Ovary (tissue), 9 donors: ENCODE measurements around the gene NKX1-1. TPM values are rescaled to one million over a fixed set of nuclear protein-coding genes. Genes with fewer than 3 reads are reported as not detected.

Experiments
- DNase-seq, 5 donors: peaks; one replicate each; pipeline ENCODE4 v3.0.0-alpha.2; 2019 to 2020
- H3K27ac ChIP-seq, 2 donors: fragments of 200-600 bp; one replicate each; pipeline versions ENCODE4 v1.5.1 to v1.8.0; 2019 to 2022
- H3K27me3 ChIP-seq: fragments of 200-600 bp; one replicate; pipeline ENCODE4 v1.8.0; 2022
- H3K36me3 ChIP-seq: fragments of 200-600 bp; sonication (generic); one replicate; pipeline ENCODE4 v1.5.1; 2019
- H3K4me1 ChIP-seq: one replicate; pipeline ENCODE4 v1.8.1; 2013; ENCODE audit warnings: mild to moderate bottlenecking, moderate library complexity; ENCODE audit not compliant: insufficient read depth
- H3K4me3 ChIP-seq: fragments of 200-600 bp; sonication (generic); one replicate; pipeline ENCODE4 v1.5.1; 2017
- H3K9me3 ChIP-seq, 2 donors: fragments of 200-600 bp in 1 of 2; sonication (generic) in 1 of 2; one replicate each; pipeline versions ENCODE4 v1.5.1 to v1.8.1; 2013 to 2019; ENCODE audit warnings: mild to moderate bottlenecking in 1 of 2, moderate library complexity in 1 of 2
- EP300 ChIP-seq: sonication (generic); formaldehyde crosslinking; IDR thresholded peaks from one replicate; pipeline ENCODE4 v1.6.1; 2017; ENCODE audit warnings: antibody characterized with exemption
- POLR2A ChIP-seq: fragments of 450-650 bp; IDR thresholded peaks from one replicate; pipeline ENCODE4 v1.6.1; 2017; ENCODE audit warnings: antibody characterized with exemption, mild to moderate bottlenecking, moderate library complexity
- WGBS, 3 donors: extraction: QIAGEN DNeasy Blood & Tissue Kit in 1 of 3; methylation state at CpG; one replicate each; pipeline versions ENCODE4 v1.1.5 to v1.1.7; 2013 to 2017; 5-methylcytosine and 5-hydroxymethylcytosine counted together
- intact Hi-C, 4 donors: fragments of 100-400 bp; cut with DNase I; formaldehyde crosslinking; loops; one replicate each; pipeline versions ENCODE4 v1.11.0 to v1.15.1; 2022 to 2023
- polyA plus RNA-seq, 2 donors: library from polyadenylated mRNA; stranded (reverse); fragments of 200-250 nt in 1 of 2; fragments of 350-450 nt in 1 of 2; fragmentation: Illumina TruSeq in 1 of 2; extraction: RNeasy Lipid Tissue Mini Kit (QIAGEN cat#74804) in 1 of 2; gene quantifications; one replicate each; pipeline ENCODE4 v1.2.3, GENCODE V29; 2013 to 2014
- total RNA-seq, 7 donors: library from RNA; depleted of rRNA in 2 of 7; stranded (reverse); fragments of >200 nt in 2 of 7; fragmentation: NEBNext Ultra II Directional in 3 of 7; extraction: Animal tissue kit (Norgen Biotek cat#: 25700) in 3 of 7; gene quantifications; one replicate each; pipeline versions ENCODE4 v1.1.0 to v1.2.4, GENCODE V29; 2016 to 2023
- TF ChIP-seq, protein P1 (sequence below), 3 donors: fragments of 450-650 bp in 2 of 3; fragments of 200-600 bp in 1 of 3; IDR thresholded peaks; one replicate each; pipeline versions ENCODE4 v1.5.1 to v1.8.0; 2016 to 2022; ENCODE audit warnings: antibody characterized with exemption in 3 of 3, mild to moderate bottlenecking in 1 of 3
- donor health status: DM: no; HTN: no; CAD: no; lungs with moderate emphysema.
- donor health status: DM: no; HTN: no; CAD: no.
- donor health status: Bipolar disorder and iron deficiency.
- donor health status: DM: yes; HTN: yes; CAD: no.
- donor health status: DM: no; HTN: no; CAD: no.
- donor health status: DM: yes; HTN: yes; CAD: no.

Gene NKX1-1
- total and polyA plus RNA-seq, 9 donors: not detected

GRCh38 chr4:1367936-1368289, 38.3 kb downstream of the NKX1-1 start:
- intact Hi-C loops: no loop called here
- 95 to 97% (median 95%) methylated on average over 10 of the region's 10 CpGs for WGBS, 3 donors
- peak in 1 of 5 donors; percentile 25 for DNase-seq
- Histone ChIP-seq H3K9me3 (no peaks in the 10 kb centered on the region), H3K4me1 (no peaks in the 10 kb centered on the region), H3K27me3 (no peaks in the 10 kb centered on the region), H3K36me3 (no peaks in the 10 kb centered on the region), H3K4me3 (no peak overlapping the region), H3K27ac (no peak overlapping the region)
- TF ChIP-seq, protein P1, sequence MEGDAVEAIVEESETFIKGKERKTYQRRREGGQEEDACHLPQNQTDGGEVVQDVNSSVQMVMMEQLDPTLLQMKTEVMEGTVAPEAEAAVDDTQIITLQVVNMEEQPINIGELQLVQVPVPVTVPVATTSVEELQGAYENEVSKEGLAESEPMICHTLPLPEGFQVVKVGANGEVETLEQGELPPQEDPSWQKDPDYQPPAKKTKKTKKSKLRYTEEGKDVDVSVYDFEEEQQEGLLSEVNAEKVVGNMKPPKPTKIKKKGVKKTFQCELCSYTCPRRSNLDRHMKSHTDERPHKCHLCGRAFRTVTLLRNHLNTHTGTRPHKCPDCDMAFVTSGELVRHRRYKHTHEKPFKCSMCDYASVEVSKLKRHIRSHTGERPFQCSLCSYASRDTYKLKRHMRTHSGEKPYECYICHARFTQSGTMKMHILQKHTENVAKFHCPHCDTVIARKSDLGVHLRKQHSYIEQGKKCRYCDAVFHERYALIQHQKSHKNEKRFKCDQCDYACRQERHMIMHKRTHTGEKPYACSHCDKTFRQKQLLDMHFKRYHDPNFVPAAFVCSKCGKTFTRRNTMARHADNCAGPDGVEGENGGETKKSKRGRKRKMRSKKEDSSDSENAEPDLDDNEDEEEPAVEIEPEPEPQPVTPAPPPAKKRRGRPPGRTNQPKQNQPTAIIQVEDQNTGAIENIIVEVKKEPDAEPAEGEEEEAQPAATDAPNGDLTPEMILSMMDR (IDR thresholded peaks at IDR 0.05): no peak
- no peak for TF ChIP-seq POLR2A
- TF ChIP-seq EP300: no peak

DNA sequence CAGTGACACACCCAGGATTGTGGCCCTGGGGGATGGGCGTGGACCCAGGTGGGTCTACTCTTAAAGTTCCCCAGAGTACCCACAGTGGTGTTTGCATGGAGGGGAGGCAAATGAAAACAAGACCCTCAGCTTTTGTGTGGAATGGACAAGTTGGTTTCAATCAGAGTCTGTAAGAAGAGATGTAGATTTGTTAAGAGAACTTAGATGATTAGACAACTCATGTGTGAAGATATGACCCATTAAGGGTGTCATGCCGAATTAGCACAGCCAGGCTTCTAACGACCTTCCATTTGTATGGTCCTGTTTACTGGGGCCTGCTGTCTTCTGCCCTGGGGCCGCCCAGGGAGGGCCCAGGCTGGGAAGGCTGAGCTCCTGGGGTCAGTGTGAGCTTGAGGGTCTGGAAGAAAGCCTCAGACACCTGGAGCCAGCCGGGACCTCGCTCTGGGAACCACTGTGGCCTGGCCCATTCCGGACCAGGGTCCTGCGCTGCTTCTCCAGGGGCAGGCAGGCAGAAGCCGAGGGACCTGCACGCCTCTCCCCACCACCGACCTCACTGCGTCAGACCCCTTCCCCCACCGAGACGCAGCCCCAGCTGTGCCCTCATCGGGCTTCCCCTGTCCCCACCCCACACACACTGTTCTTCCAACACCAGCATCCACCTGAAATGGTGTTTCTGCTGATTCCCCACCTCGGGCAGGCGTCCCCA, 38.9 kb downstream of the NKX1-1 start:
- Histone ChIP-seq H3K9me3 (no peaks in the 10 kb centered on the region), H3K36me3 (no peaks in the 10 kb centered on the region), H3K27me3 (no peaks in the 10 kb centered on the region), H3K4me1 (no peaks in the 10 kb centered on the region), H3K4me3 (no peak overlapping the region), H3K27ac (no peak overlapping the region)
- TF ChIP-seq POLR2A: no peak
- TF ChIP-seq EP300: no peak
- TF ChIP-seq, protein P1 (IDR thresholded peaks at IDR 0.05): no peak
- intact Hi-C loops: no loop called here
- DNase-seq: peak in 1 of 5 donors; percentile 22
- WGBS, 3 donors: 93 to 97% (median 93%) methylated on average over 17 of the region's 17 CpGs

GRCh38 chr4:1366371-1367229, 39.6 kb downstream of the NKX1-1 start:
- no peaks in the 10 kb centered on the region for H3K4me1 ChIP-seq
- H3K27me3 ChIP-seq: no peaks in the 10 kb centered on the region
- H3K36me3 ChIP-seq: no peaks in the 10 kb centered on the region
- TF ChIP-seq EP300: no peak
- TF ChIP-seq, protein P1 (IDR thresholded peaks at IDR 0.05): no peak
- no peak for TF ChIP-seq POLR2A
- H3K9me3 ChIP-seq: no peaks in the 10 kb centered on the region
- no peak overlapping the region for H3K27ac ChIP-seq
- peak in 1 of 5 donors; percentile 32 for DNase-seq
- 93 to 94% (median 93%) methylated on average over 34 to 35 of the region's 35 CpGs for WGBS, 3 donors
- intact Hi-C loops: no loop called here
- no peak overlapping the region for H3K4me3 ChIP-seq

GRCh38 chr4:1365271-1366178, 40.7 kb downstream of the NKX1-1 start:
- H3K36me3 ChIP-seq: no peaks in the 10 kb centered on the region
- no peaks in the 10 kb centered on the region for H3K9me3 ChIP-seq
- WGBS, 3 donors: 80 to 84% (median 83%) methylated on average over 25 of the region's 25 CpGs
- intact Hi-C loops: no loop called here
- TF ChIP-seq EP300: no peak
- TF ChIP-seq POLR2A: no peak
- TF ChIP-seq, protein P1 (IDR thresholded peaks at IDR 0.05): no peak
- no peaks in the 10 kb centered on the region for H3K27me3 ChIP-seq
- H3K4me3 ChIP-seq: no peak overlapping the region
- no peak overlapping the region for H3K27ac ChIP-seq
- peak in 2 of 5 donors; percentile 12 to 30 for DNase-seq
- peaks cover 5% of the 10 kb centered on the region for H3K4me1 ChIP-seq
